ENCODE results near the gene MAT2B.

DNA sequence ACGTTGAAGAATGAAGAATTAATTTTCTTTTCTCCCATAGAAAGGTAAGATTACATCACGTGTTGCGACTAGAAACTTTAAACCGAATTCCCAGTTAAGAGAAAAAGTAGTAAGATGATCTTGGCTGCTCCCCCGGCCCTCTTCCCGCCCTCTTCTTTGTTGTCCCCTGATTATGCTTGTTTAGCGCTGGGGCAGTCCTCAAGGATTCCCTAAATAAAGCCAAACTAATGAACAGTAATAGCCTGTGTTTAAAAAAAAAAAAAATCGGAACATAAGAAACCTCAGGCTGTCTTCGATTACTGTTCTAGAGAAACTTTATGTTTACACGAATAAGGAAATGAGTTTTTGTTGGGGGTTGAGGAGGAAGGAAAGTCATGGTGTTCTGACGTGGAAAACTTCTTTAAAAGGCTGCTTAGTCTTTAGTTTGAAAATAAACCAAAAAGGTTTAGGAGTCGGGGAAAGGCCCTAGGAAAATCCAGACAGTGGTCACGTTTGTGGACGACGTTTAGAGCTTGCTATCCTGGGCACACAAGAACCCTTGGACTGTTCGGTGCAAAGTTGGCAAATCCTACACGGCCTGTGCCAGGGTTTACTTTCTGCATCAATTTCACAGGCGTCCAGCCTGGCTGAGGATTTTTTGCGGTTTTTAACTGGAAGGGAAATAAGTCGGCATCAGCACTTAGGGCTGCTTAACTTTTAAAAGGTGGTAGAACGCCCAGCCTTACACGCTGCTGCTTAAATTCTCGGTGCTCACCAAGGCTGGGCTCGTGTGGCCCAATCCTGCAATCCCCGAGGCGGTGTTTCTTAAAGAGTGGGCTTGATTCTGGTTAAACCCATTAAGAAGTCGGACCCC, 1.1 kb upstream of the MAT2B start:
- TF ChIP-seq YY1 (IDR thresholded peaks at IDR 0.05; ENCODE audit: insufficient read depth, insufficient read length) (no peak), ZNF274 (IDR thresholded peaks at IDR 0.05; ENCODE audit: low read depth, low read length) (no peak)
